ENCODE measurements around the gene CEACAM1.
"Not testable (repeated sequence)": the region's sequence is repeated elsewhere in the genome, so short reads cannot be mapped to it uniquely, and the experiment has no call there.

Gene CEACAM1

DNA sequence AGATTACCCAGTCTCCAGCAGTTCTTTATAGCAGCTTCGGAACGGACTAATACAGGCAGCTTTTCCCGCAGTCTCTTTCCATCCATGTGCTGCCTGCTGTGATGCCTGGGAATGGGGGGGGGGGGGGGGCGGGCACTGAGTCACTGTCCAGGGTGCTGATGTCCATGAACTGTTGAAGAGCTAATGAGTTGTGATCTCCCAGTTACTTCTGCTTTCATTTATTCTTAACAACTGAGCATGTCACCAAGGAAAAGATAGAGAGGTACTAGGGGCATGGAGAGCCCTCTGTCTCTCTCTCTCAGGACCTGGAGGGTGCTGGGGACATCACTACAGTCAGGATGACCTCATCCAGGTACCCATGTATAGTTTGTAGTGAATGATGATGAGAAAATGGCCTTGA, 20.3 kb upstream of the CEACAM1 start:
- no peak for DNase-seq (ENCODE audit: low spot score)

DNA sequence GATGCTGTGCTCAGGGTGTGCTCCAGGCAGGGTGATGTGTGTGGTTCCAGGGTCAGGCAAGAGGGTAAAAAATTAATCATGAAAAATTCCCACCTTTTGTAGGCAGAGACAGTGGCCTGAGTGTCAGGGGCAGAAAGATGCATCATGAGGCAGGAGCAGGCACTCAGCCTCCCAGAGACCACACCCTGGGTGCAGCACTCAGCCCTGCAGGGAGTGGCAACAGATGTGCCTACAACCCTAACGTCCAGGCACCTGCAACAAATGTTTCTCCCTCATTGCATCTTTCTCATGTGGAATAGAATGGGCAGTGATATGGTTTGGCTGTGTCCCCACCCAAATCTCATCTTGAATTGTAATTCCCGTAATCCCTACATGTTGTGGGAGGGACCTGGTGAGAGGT, 19.6 kb upstream of the CEACAM1 start:
- no peak for DNase-seq (ENCODE audit: low spot score)

DNA sequence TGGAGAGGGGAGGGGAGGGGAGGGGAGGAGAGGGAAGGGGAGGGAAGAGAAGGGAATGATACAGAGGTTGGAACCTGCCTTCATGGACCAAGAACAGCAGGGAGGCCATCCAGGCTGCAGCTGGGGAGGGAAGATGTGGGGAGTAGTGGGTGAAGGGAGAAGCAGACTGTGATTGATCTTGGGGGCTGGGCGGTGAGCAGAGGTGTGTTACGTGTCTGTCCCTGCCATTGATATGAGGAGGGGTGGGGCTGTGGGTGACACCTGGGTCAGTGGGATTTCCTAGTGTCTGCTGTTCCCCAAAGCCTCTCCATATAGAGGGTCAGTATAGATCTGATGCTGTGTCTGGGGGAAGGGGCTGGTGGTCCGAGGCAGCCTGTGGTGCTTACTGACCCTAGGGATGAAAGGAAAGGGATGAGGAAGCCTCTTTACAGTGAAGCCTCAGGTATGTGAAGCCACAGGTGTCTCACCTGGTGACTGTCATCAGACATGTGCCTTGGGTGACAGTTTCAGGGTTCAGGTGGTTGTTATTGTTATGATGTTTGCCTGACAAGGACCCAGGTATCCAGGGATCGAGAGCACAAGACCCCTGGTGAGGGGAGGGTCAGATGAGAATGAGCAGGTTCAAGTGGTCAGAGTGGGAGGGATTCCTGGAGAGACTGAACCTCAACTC, 18.7 kb upstream of the CEACAM1 start:
- DNase-seq (ENCODE audit: low spot score), result no peak

DNA sequence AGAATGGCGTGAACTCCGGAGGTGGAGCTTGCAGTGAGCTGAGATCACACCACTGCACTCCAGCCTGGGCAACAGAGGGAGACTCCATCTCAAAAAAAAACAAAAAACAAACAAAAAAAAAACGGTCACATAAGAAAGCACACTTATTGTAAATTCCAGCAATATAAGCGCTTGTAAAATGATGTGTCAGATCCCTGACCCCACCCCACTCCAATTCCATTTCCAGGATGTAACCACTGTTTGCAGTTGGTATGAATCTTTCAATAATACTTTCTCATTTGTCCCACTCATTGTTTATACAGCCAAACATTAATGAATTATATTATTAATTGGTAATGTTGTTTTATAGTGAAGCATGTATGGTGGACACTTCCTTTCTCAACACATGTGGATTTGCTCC, 15.9 kb upstream of the CEACAM1 start:
- no peak for DNase-seq (ENCODE audit: low spot score)

DNA sequence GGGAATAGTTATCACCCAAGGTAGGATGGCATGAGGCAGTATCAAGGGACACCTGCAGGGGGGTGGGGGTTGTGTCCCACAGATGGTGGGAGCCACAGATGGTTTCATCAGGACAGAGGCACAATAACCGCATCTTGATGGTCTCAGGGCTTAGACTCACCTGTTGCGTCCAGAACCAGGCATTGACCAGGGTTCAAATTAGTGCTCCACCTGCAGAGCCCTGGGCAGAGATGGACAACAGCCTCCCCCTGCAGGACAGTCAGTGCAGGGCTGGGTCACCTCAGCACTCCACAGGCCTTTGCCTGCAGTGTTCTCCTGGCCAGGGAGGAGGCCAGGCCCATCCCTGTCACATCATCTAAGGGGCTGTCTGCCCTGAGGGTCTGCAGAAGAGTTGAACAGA, 14.5 kb upstream of the CEACAM1 start:
- DNase-seq (ENCODE audit: low spot score), result no peak

DNA sequence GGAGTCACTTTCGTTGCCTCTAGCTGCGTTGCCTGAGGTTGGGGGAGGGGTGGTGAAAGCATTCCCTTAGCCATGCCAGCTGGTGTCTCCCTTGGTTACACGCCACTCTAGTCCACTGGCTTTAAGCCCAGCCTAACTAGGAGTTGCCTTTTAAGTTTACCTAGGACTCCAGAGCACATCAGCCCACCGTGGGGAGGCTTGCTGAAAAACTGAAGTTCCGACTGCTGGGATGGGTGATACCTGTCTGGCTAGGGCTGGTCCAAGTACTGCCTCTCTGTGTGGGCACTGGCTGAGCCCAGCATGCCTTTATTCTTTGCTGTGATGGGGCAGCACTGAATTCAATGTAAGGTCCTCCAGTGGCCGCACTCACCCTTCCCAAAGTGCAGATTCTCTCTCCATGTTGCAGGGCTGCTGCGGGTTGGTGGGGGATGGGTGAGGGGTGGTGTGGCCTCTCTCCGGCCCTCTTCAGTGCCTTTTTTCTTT, 11.8 kb upstream of the CEACAM1 start:
- DNase-seq (ENCODE audit: low spot score), result no peak

DNA sequence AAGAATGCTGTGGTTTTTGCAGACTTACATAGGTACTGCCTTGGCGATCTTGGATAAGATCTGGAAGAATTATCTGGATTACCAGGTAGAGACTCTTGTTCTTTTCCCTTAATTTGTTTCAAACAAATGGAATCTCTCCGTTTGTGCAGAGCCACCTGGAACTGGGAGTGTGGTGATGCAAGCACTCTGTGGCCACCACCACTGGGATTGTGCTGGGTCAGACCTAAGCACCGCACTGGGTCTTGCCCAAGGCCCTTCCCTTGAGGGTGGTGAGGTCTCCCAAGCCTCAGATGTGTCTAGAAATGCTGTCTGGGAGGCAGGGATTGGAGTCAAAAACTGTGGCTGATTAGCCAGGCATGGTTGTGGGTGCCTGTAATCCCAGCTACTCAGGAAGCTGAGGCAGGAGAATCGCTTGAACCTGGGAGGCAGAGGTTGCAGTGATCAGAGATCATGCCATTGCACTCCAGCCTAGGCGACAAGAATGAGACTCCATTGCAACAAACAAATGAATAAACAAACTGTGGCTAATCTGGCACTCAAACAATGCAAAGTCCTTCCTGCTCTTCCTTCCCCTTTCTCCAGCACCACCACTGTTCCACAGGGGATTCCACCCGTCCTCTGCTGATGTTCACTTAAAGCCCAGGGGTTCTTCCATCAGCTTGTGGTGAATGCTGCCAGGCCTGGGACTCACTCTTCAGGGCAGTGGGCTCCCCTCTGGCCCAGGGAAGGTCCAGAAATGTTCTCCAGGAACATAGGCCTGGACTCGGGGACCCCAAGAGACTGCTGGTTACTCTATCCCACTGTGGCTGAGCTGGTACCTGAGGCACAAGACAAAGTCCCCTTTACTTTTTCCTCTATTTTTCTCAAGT, 10.8 kb upstream of the CEACAM1 start:
- no peak for DNase-seq (ENCODE audit: low spot score)

DNA sequence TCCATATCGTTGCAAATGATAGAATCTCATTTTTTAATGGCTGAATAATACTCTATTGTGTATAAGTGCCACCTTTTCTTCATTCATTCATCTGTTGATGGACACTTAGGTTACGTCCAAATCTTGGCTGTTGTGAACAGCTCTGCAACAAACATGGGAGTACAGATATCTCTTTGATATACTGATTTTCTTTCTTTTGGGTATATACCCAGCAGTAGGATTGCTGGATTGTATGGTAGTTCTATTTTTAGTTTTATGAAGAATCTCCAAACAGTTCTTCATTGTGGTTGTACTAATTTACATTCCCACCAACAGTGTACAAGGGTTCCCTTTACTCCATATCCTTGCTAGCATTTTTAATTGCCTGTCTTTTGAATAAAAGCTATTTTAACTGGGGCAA, 7.0 kb upstream of the CEACAM1 start:
- not testable (repeated sequence) for DNase-seq (ENCODE audit: low spot score)

DNA sequence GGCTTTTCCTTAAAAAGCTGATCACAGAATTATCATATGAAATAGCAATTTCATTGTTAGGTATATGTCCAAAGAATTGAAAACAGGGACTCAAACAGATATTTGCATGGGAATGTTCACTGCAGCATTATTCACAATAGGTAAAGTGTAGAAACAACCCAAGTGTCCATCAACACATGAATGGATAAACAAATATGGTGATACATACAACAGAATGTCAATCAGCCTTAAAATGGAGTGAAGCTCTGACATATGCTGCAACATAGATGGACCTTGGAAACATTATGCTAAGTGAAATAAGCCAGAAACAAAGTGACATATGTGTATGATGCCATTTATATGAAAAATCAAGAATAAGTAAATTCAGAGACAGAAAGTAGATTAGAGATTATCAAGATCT, 6.1 kb upstream of the CEACAM1 start:
- no peak for DNase-seq (ENCODE audit: low spot score)

DNA sequence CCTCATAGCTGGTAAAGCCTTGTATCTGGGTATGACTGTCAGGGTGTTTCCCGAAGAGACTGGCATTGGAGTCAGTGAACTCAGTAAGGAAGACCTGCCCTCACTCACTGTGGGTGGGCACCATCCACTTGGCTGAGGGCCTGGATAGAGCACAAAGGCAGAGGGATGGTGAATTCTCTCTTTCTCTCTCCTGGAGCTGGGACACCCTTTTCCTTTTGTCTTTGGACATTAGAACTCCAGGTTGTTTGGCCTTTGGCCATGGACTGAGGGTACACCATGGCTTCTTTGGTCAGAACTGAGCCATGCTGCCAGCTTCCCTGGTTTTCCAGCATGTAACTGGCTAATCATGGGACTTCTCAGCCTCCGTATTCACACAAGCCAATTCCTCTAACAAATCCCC, 4.6 kb upstream of the CEACAM1 start:
- no peak for DNase-seq (ENCODE audit: low spot score)

DNA sequence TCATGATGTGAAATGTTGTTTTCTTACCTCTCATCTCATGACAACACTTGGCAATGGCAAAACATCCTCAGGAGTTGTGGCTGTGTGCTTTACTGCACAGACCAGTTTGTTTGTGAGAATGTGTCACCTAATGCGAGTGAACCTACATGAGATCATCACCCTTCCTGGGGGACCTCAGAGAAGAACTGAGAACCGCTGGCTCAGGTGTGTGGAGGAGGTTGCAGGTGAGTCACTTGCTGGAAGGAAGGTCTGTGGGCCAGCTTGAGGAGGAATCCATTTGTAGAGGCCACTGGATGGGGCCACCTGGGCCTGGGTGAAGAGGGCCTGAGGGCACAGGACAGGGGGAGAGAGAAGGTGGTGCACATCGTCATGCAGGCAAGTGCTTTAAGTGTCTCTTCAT, 3.0 kb upstream of the CEACAM1 start:
- DNase-seq (ENCODE audit: low spot score), result no peak

DNA sequence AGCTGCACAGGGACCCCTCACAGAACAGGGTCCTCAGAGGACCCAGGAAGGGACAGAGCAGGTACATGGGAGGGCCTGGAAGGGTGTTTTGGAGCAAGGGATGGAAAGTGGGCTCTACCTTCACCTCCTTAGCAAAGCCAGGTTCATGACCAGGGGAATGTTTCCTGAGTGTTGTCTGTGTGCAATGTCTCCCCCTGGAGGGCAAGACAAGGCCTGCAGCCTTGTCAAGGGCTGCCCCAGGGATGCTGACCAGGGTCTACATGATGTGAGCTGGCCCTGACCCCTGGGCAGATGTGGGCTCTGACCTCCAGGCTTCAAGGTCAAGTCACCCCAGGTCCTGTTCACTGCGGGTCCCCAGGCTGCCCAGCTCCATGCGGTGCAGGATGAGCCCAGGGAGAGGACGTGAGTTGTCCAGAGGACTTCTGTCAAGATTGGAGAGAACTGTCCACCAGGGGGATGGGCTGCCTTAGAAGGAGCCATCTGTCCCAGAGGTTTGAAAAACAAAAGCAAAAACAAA, 1.0 kb upstream of the CEACAM1 start:
- peak; percentile 63 for DNase-seq (ENCODE audit: low spot score)

DNA sequence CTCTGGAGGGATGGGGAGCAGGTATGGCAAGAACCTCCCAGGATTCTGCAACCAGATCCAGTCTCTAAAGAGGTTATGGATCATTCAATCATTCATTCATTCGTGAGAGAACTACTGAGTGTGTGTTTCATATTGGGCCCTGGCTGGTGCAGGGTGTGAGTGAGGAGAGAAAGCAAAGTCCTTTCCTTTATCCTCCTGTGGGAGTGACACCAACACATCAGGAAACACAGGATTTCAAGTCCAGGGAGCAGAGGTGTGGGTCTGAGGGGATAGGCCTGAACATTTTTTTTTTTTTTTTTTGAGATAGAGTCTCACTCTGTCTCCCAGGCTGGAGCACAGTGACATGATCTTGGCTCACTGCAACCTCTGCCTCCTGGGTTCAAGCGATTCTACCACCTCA, 3.3 kb downstream of the CEACAM1 start:
- DNase-seq (ENCODE audit: low spot score), result no peak

DNA sequence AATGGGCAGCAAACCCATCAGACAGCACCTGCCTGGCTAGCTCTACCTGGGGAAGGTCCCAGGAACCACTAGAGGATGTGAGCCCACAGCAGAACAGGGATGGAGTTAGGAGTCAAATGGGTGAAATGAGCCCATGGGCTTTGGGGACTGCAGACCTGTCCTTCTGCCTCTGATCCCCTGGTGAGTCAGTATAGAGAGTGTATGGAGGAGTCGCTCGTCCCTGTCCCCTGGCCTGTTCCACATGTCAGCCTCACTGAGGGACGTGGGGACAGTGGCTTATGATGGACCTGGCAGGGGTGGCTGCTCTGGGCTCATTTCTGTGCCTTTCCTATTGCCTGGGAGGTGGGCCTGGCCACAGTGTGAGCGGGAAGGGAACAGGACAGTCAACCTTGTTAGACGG, 4.0 kb downstream of the CEACAM1 start:
- no peak for DNase-seq (ENCODE audit: low spot score)

DNA sequence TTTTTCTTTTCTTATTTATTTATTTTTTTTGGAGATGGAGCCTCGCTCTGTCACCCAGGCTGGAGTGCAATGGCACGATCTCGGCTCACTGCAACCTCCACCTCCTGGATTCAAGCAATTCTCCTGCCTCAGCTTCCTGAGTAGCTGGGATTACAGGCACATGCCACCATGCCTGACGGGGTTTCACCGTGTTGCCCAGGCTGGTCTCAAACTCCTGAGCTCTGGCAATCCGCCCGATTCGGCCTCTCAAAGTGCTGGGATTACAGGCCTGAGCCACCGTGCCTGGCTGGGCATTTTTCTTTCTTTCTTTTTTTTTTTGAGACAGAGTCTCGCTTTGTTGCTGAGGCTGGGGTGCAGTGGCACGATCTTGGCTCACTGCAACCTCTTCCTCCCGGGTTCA, 6.0 kb downstream of the CEACAM1 start:
- not testable (repeated sequence) for DNase-seq (ENCODE audit: low spot score)

DNA sequence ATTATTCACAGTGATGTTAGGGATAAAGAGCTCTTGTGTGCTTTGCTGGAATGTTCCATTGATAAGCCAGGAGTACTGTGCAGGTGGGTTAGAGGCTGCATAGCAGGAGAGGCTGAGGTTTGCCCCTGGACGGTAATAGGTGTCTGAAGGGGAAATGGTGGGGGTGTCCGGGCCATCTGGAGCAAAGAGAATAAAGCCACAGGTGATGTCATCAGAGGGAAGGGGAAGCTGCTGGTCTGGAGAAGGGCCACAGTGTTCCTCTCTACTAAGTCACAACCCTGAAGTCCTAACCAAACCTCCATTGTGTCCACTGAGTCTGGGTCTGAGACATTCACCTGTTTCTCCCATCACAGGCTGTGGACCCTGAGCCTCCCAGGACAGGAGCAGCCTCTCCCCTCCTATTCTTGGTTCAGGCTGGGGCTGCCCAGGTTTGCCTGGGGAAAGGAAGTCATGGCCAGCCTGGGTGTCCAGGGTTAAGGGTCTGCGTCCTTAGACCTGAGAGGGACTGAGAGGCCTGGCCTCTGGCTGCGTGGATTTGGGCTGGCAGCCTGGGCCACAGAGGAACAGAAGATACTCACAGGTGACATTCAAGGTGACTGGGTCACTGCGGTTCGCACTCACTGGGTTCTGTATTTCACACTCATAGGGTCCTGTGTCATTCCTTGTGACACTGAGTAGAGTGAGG, 6.8 kb downstream of the CEACAM1 start:
- no peak for DNase-seq (ENCODE audit: low spot score)

DNA sequence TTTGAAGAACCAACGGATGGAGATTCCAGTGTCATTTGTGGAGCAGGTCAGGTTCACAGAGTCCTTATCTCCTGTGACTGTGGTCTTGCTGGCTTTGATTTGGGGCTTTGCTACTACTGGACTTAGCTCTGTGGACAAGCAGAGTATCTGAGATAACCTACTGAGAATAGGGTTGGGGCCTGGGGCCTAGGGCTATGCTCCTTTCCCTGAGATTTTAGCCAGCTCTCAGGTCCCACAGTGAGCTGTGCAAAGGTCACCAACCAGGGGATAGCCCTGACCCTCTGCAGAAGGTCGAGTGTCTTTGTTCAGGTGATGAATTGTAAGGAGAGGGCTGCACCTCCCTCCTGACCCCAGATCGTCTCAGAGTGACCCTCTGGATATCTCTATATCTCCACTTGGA, 9.2 kb downstream of the CEACAM1 start:
- DNase-seq (ENCODE audit: low spot score), result no peak

DNA sequence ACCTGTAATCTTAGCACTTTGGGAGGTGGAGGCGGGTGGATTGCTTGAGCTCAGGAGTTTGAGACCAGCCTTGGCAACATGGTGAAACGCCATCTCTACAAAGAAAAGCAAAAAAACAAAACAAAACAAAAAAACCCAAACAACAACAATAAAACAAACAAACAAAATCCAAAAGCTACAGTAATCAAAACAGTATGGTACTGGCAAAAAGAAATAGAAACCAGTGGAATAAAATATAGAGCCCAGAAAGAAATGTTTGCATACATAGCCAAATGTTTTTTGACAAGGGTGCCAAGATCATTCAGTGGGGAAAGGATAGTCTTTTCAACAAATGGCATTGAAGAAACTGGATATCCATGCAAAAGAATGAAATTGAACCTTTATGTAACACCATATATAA, 11.5 kb downstream of the CEACAM1 start:
- no peak for DNase-seq (ENCODE audit: low spot score)

DNA sequence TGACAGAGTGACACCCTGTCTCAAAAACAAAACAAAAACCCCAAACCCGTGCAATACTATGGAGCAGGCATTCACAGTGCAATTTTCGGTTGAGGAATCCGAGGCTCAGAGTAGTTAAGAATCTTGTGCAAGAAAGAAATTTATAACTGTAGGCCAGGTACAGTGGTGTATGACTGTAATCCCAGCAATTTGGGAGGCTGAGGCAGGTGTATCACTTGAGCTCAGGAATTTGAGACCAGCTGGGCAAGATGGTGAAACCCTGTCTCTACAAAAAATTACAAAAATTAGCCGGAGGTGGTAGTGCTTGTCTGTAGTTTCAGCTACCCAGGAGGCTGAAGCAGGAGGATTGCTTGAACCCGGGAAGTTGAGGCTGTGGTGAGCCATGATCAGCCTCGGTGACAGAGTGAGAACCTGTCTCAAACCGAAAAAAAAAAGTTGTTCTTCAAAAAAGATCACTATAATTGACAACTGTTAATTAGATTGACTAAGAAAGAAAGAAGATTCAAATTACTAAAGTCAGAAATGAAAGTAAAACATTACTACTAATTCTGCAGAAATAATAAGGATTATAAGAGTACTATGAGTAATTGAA, 12.9 kb downstream of the CEACAM1 start:
- DNase-seq (ENCODE audit: low spot score), result no peak

DNA sequence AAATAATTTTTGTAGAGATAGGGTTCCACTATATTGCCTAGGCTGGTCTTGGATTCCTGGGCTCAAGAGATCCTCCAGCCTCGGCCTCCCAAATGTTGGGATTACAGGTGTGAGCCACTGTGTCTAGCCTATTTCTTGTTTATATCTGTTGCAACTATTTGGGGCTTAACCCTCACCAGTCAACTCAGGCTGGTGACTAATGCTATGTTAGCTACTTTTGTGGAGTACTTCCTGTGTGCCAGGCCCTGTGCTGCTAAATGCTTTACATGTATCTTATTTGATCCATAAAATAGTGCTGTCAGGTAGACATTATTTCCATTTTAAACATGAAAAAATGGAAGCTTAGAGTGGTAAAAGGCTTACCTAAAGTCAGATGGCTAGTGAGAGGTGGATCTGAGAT, 13.8 kb downstream of the CEACAM1 start:
- DNase-seq (ENCODE audit: low spot score), result no peak

DNA sequence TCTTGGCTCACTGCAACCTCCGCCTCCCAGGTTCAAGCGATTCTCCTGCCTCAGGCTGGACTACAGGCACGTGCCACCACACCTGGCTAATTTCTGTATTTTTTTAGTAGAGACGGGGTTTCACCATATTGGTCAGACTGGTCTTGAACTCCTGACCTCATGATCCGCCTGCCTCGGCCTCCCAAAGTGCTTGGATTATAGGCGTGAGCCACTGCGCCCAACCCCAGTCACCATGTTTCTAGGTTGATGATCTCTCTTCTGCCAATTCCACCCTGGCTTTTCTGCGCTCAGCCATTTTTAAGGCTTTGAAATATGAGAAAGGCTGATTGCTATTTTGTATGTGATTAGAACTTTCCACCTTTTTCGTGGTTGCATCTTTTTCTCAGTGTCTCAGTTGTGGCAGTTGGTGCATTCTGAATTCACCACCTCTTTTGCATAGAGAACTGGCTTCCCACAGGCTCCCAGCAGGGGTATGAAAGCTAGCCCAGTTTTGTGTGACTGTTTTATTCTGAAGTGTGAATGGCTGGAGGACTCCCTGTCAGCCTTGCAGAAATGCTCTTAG, 15.5 kb downstream of the CEACAM1 start:
- DNase-seq (ENCODE audit: low spot score), result no peak

DNA sequence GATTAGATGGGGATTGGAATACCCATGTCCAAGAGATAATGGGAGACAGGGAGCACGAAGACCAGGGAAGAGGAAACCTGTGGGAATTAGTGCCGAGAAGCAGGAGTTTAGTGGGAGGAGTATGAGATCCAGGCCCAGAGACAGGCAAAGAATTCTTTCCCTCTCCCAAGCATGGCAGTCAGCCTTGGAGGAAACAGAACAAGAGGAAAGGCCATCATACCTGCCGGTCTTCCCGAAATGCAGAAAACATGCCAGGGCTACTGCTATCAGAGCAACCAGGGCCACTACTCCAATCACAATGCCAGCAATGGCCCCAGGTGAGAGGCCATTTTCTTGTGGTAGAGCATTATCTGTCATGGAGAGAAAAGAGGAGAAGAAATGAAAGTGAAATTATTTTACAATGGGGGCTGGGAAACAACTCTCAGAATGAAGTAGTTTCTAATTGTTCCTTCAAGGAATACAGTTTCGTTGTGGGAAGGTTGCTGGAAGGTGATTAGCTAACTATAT, 16.1 kb downstream of the CEACAM1 start:
- no peak for DNase-seq (ENCODE audit: low spot score)

Measured in putamen (tissue), 1 donor.